KMS-11 (cell line): Measurements from ENCODE around the gene GADD45GIP1.

Experiments used
- H2AFZ ChIP-seq: fragments of 200-600 bp; sonication (generic); 2 replicates; pipeline ENCODE4 v1.6.1; 2016; ENCODE audit warnings: antibody characterized with exemption, mixed run types, low read depth
- H3K27ac ChIP-seq: fragments of 200-600 bp; sonication (generic); 2 replicates; pipeline ENCODE4 v1.6.1; 2016; ENCODE audit warnings: mild to moderate bottlenecking, mixed run types
- H3K27me3 ChIP-seq: fragments of 200-600 bp; sonication (generic); 2 replicates; pipeline ENCODE4 v1.6.1; 2017; ENCODE audit warnings: mild to moderate bottlenecking, low read depth, mixed run types, moderate library complexity; ENCODE audit not compliant: insufficient read depth
- H3K36me3 ChIP-seq: fragments of 200-600 bp; sonication (generic); 2 replicates; pipeline ENCODE4 v1.6.1; 2017; ENCODE audit warnings: mild to moderate bottlenecking, mixed run types; ENCODE audit not compliant: insufficient read depth
- H3K4me1 ChIP-seq: fragments of 200-600 bp; sonication (generic); 2 replicates; pipeline ENCODE4 v1.6.1; 2016; ENCODE audit warnings: mild to moderate bottlenecking, low read depth, mixed run types; ENCODE audit not compliant: poor library complexity, severe bottlenecking
- H3K4me2 ChIP-seq: fragments of 200-600 bp; sonication (generic); 2 replicates; pipeline ENCODE4 v1.7.0; 2016; ENCODE audit warnings: mild to moderate bottlenecking, mixed run types
- H3K4me3 ChIP-seq: fragments of 200-600 bp; sonication (generic); IDR thresholded peaks from 2 replicates; pipeline ENCODE4 v1.6.1; 2017; ENCODE audit warnings: low read depth, low read length, mixed read lengths; ENCODE audit not compliant: insufficient read depth
- H3K79me2 ChIP-seq: fragments of 200-600 bp; sonication (generic); 2 replicates; pipeline ENCODE4 v1.6.1; 2016; ENCODE audit warnings: low read depth, mixed run types; ENCODE audit not compliant: insufficient read depth
- H3K9ac ChIP-seq: fragments of 200-600 bp; sonication (generic); 2 replicates; pipeline ENCODE4 v1.6.1; 2016; ENCODE audit warnings: mild to moderate bottlenecking, mixed run types
- H4K20me1 ChIP-seq: fragments of 200-600 bp; sonication (generic); 2 replicates; pipeline ENCODE4 v1.6.1; 2016; ENCODE audit warnings: mild to moderate bottlenecking, mixed run types; ENCODE audit not compliant: insufficient read depth
- CTCF ChIP-seq: fragments of 200-600 bp; sonication (generic); conservative IDR thresholded peaks from 2 replicates; pipeline ENCODE4 v1.6.1; 2017; ENCODE audit warnings: low read depth, mild to moderate bottlenecking, antibody characterized with exemption, low read length, moderate library complexity, mixed read lengths

GADD45GIP1 gene

GRCh38 chr19:12937927-12938778 is 18.9 kb downstream of the GADD45GIP1 start, which contains the start of gene CALR:
TSS of gene CALR (plus strand) at chr19:12938609. CDS start at chr19:12938680, 71 bp downstream.
- H2AFZ ChIP-seq: peak within 1 kb of the TSS; percentile 58
- H4K20me1 ChIP-seq: peaks cover 11% of the 10 kb centered on the region
- H3K9ac ChIP-seq: peak within 1 kb of the TSS; percentile 97
- peaks cover 42% of the 10 kb centered on the region for H3K79me2 ChIP-seq
- peak within 1 kb of the TSS; percentile 56 for H3K4me3 ChIP-seq
- peak within 1 kb of the TSS; percentile 83 for H3K27ac ChIP-seq
- peak within 1 kb of the TSS; percentile 96 for H3K4me2 ChIP-seq
- TF ChIP-seq CTCF: no peak
- no peaks in the 10 kb centered on the region for H3K27me3 ChIP-seq
- peaks cover 60% of the 10 kb centered on the region for H3K4me1 ChIP-seq
- H3K36me3 ChIP-seq: peaks cover 30% of the 10 kb centered on the region

GRCh38 chr19:12937093-12937926 is 19.7 kb downstream of the GADD45GIP1 start:
- peak overlapping the region; percentile 83 for H3K27ac ChIP-seq
- peaks cover 51% of the 10 kb centered on the region for H3K79me2 ChIP-seq
- peak overlapping the region; percentile 97 for H3K9ac ChIP-seq
- peak overlapping the region; percentile 58 for H2AFZ ChIP-seq
- peaks cover 27% of the 10 kb centered on the region for H3K36me3 ChIP-seq
- no peak for TF ChIP-seq CTCF
- no peak overlapping the region for H3K4me3 ChIP-seq
- peaks cover 11% of the 10 kb centered on the region for H4K20me1 ChIP-seq
- H3K4me1 ChIP-seq: peaks cover 56% of the 10 kb centered on the region
- H3K27me3 ChIP-seq: no peaks in the 10 kb centered on the region
- H3K4me2 ChIP-seq: peak overlapping the region; percentile 91

GRCh38 chr19:12936582-12936981 is 20.4 kb downstream of the GADD45GIP1 start:
- Histone ChIP-seq H3K36me3 (peaks cover 23% of the 10 kb centered on the region), H3K27me3 (no peaks in the 10 kb centered on the region), H2AFZ (no peak overlapping the region), H3K4me2 (no peak overlapping the region), H3K4me3 (no peak overlapping the region), H3K79me2 (peaks cover 51% of the 10 kb centered on the region), H3K9ac (no peak overlapping the region), H4K20me1 (peaks cover 11% of the 10 kb centered on the region), H3K4me1 (peaks cover 54% of the 10 kb centered on the region), H3K27ac (no peak overlapping the region)
- no peak for TF ChIP-seq CTCF

- Histone ChIP-seq H3K36me3 (peaks cover 11% of the 10 kb centered on the region), H4K20me1 (peaks cover 7% of the 10 kb centered on the region), H3K4me3 (no peak overlapping the region), H3K4me2 (no peak overlapping the region), H3K27me3 (no peaks in the 10 kb centered on the region), H3K79me2 (peaks cover 43% of the 10 kb centered on the region), H2AFZ (no peak overlapping the region), H3K4me1 (peaks cover 39% of the 10 kb centered on the region), H3K9ac (no peak overlapping the region), H3K27ac (no peak overlapping the region)
- no peak for TF ChIP-seq CTCF
Observed at GRCh38 chr19:12935071-12935470, 22.0 kb downstream of the GADD45GIP1 start.
